IgD-negative memory B cell (primary cell): ENCODE results near the gene VCAN. TPM values are rescaled to one million over a fixed set of nuclear protein-coding genes. Genes with fewer than 3 reads are reported as not detected.

Experiments used
- H3K27ac Mint-ChIP-seq, 3 donors: one replicate each; pipeline ENCODE4 v1.8.0; 2020 to 2022; ENCODE audit warnings: mild to moderate bottlenecking in 3 of 3, mixed read lengths in 3 of 3, moderate library complexity in 1 of 3
- H3K27me3 Mint-ChIP-seq: one replicate; pipeline ENCODE4 v1.8.0; 2021; ENCODE audit warnings: mixed read lengths
- H3K36me3 Mint-ChIP-seq: one replicate; pipeline ENCODE4 v1.8.0; 2020; ENCODE audit warnings: mild to moderate bottlenecking, mixed read lengths
- H3K4me1 Mint-ChIP-seq, 3 donors: one replicate each; pipeline ENCODE4 v1.8.0; 2020 to 2022; ENCODE audit warnings: mixed read lengths in 3 of 3, mild to moderate bottlenecking in 1 of 3
- H3K4me3 Mint-ChIP-seq, 4 donors: one replicate each; pipeline ENCODE4 v1.8.0; 2020 to 2022; ENCODE audit warnings: mild to moderate bottlenecking in 4 of 4, mixed read lengths in 4 of 4, moderate library complexity in 3 of 4
- H3K9me3 Mint-ChIP-seq, 3 donors: one replicate each; pipeline ENCODE4 v1.8.0; 2020 to 2021; ENCODE audit warnings: mixed read lengths in 3 of 3, mild to moderate bottlenecking in 1 of 3
- polyA plus RNA-seq: library from polyadenylated mRNA; unstranded; fragments of 300-500 nt; fragmentation: Illumina TruSeq; gene quantifications from one replicate; pipeline ENCODE4 v1.2.3, GENCODE V29; 2021

VCAN gene
- polyA plus RNA-seq, 1 donor from 2014 or later: 1.6 TPM

DNA sequence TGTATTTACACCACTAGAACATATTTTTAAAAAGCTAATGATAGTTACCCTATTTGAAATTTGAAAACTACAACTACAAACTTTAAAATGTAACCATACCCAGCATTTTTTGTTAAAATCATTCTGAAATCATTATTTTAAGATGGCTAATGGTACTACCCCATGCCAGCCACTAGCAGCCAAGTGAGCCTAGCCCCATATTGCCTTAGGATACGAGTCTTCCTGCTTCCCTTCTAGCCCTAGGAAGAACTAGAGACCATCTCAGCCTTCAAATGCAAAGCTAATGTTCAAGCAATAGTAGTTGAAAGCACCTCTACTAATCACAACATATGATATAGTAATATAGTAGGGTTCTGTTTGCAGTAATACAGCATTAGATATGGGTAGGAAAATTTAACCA, 24.0 kb upstream of the VCAN start:
- Mint-ChIP-seq H3K4me3 (no peak overlapping the region), H3K9me3 (peaks cover 0 to 2% (median 0%) of the 10 kb centered on the region in 3 donors), H3K27me3 (peaks cover 5% of the 10 kb centered on the region), H3K4me1 (no peaks in the 10 kb centered on the region), H3K27ac (no peak overlapping the region), H3K36me3 (no peaks in the 10 kb centered on the region)

DNA sequence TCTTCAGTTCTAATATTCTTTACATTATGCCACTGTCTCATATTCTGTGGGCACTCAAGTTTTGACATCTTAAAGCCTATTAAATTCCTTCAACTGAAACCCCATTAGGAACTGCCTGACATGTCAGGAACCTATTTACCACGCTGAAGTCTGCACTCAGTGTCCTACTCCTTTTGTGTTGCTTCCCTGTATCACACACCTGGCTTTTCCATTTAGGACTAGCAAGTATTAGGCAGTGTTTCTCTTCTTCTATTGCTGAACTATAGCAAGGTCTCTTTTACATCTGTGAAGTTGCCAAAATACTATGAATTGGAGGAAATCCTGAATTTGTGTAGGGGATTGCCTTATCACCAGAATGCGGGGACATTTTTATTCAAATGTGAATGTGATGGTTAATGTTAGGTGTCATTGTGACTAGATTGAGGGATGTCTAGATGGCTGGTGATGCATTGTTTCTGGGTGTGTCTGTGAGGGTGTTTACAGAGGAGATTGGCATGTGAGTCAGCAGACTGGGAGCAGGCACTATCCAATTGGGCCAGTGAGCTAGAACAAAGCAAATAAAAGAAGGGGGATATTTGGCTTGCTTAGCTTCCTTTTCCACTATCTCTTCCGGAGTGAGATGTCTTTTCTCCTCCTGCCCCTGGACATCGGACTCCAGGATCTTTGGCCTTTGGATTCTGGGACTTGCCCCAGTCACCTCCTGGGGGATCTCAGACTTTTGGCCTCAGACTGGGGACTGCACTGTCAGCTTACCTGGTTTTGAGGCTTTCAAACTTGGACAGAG, 21.2 kb upstream of the VCAN start:
- H3K4me1 Mint-ChIP-seq: no peaks in the 10 kb centered on the region

DNA sequence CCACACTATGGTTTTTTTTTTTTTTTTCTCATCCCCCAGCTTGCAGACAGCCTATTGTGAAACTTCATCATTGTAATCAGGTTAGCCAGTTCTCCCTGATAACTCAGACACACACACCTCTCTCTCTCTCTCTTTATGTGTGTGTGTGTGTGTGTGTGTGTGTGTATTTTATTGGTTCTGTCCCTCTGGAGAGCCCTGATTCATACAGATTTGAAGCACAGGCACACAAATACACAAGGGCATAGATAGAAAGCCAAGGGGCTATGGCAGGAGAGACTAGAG, 20.6 kb upstream of the VCAN start:
- Mint-ChIP-seq H3K4me3 (no peak overlapping the region), H3K9me3 (peaks cover 0 to 23% (median 9%) of the 10 kb centered on the region in 3 donors), H3K27ac (no peak overlapping the region), H3K4me1 (no peaks in the 10 kb centered on the region), H3K27me3 (peaks cover 5% of the 10 kb centered on the region), H3K36me3 (no peaks in the 10 kb centered on the region)

More for the DNA sequence above, 21.2 kb upstream of the VCAN start:
- H3K27me3 Mint-ChIP-seq: peaks cover 5% of the 10 kb centered on the region
- H3K9me3 Mint-ChIP-seq: peaks cover 0 to 20% (median 9%) of the 10 kb centered on the region in 3 donors
- H3K27ac Mint-ChIP-seq: peak overlapping the region in 1 of 3 donors; percentile 49
- no peaks in the 10 kb centered on the region for H3K36me3 Mint-ChIP-seq
- no peak overlapping the region for H3K4me3 Mint-ChIP-seq

DNA sequence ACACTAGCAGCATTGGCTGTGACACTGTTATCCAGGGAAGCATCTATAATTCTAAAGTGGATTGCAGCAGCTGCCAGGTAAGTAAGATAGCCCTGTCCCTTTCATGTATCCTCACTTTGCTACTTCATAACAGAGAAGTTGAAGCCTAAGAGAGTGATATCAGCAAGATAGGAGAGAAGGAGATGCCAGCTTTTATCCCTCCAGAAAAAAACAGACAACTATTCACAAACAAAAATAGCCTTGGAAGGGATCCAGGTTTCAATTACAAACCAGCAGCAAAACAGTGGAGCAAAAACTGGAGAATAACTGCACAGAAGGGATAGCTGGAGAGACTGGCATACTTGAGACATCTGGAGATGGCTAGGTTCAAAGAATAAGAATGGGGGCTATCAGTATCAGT, 19.6 kb upstream of the VCAN start:
- Mint-ChIP-seq H3K4me3 (no peak overlapping the region), H3K36me3 (no peaks in the 10 kb centered on the region), H3K27ac (no peak overlapping the region), H3K4me1 (no peaks in the 10 kb centered on the region), H3K27me3 (peaks cover 5% of the 10 kb centered on the region), H3K9me3 (peaks cover 0 to 27% (median 9%) of the 10 kb centered on the region in 3 donors)

DNA sequence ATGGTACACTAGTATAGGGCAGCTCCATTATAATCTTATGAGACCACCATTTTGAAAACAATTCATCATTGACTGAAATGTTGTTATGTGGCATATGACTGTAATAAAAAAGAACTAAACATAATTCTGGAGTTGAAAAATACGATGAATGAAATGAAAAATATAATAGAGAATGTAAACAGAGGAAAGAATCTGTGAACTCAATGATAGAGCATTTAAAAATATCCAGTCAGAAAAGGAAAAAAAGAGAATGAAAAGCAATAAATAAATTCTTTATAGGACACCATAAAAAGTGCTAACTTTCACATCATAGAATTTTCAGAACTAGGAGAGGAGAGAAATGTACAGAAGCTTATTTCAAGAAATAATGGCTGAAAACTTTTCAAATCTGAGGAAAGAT, 17.6 kb upstream of the VCAN start:
- no peak overlapping the region for H3K27ac Mint-ChIP-seq
- H3K4me1 Mint-ChIP-seq: no peaks in the 10 kb centered on the region
- H3K27me3 Mint-ChIP-seq: peaks cover 2% of the 10 kb centered on the region
- H3K4me3 Mint-ChIP-seq: no peak overlapping the region
- peaks cover 0 to 32% (median 9%) of the 10 kb centered on the region in 3 donors for H3K9me3 Mint-ChIP-seq
- H3K36me3 Mint-ChIP-seq: no peaks in the 10 kb centered on the region

DNA sequence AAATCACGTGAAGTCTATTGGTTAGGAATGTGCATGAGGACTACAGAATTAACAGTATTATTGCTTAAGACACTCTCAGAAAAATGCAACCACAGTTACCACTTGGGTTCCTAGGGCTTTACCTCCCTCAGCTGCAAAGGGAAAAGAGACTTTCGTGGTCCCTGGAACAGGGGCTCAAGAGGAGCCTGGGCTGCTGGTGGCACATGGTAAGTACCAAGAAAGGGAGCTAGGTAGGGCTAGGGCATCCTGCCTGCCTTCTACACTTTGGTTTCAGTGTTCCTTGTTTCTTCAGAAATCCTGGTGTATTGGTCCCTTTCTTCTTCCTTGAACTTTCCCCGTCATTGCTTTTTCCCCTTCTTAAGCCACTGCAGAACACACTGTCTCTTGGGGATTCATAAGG, 7.3 kb upstream of the VCAN start:
- Mint-ChIP-seq H3K9me3 (peaks cover 0 to 4% (median 4%) of the 10 kb centered on the region in 3 donors), H3K36me3 (no peaks in the 10 kb centered on the region), H3K4me3 (no peak overlapping the region), H3K4me1 (no peaks in the 10 kb centered on the region), H3K27me3 (peaks cover 10% of the 10 kb centered on the region), H3K27ac (no peak overlapping the region)

DNA sequence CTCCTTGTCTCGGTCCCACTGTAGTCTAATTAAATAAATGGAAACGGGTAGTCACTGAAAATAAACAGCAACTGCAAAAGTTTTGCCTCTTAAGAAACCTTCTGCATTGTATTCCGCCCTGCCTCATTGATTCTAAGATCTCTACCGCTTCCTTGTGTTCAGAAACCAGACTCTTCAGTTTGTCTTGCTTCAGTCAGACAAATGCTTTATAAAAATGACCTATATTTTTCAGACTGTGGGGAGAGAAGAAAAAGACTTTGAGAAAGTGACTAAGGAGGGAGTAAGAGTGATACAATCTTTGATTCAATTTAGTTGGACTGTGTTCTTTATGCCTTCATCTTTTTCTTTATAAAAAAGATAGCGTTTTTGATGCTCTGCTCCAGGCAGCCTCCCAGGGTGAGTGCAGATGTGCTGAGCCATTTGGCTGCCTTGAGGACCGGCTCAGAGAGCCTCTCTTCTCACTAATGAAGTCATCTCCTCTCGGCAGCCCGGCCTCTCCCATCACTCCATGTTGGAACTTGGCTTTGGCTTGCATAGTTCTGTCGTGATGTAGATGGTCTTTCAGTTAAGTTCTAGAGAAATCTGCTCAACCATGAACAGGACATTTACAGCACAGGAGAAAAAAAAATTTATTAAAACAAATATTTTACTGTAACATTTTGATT, 4.0 kb upstream of the VCAN start:
- peaks cover 36% of the 10 kb centered on the region for H3K27me3 Mint-ChIP-seq

DNA sequence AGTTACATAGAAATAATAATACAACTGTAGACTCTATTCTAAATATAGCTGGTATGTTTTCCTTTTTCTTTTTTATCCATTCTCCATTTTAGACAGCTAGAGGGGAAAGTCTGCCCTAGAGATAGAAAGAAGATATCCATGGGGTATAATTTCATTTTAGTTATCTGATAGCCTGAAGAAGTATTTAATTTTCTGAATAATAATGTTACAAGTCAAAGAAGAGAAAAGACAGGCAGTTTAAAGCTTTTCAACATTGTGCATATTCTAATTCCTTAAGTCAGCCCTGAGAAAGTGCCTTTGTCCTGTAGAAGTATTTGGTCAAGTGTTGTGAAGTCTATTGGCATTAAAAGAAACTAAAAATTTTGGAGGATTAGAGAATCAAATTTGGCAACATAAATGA, 2.5 kb upstream of the VCAN start:
- Mint-ChIP-seq H3K4me3 (no peak overlapping the region), H3K9me3 (peaks cover 0 to 1% (median under 1%) of the 10 kb centered on the region in 3 donors), H3K4me1 (peaks cover 12 to 21% (median 20%) of the 10 kb centered on the region in 3 donors), H3K36me3 (no peaks in the 10 kb centered on the region), H3K27ac (no peak overlapping the region), H3K27me3 (peaks cover 51% of the 10 kb centered on the region)

More for the DNA sequence above, 4.0 kb upstream of the VCAN start:
- Mint-ChIP-seq H3K4me1 (peaks cover 5 to 11% (median 8%) of the 10 kb centered on the region in 3 donors), H3K9me3 (peaks cover 0 to 4% (median 4%) of the 10 kb centered on the region in 3 donors), H3K4me3 (no peak overlapping the region), H3K36me3 (no peaks in the 10 kb centered on the region), H3K27ac (no peak overlapping the region)

DNA sequence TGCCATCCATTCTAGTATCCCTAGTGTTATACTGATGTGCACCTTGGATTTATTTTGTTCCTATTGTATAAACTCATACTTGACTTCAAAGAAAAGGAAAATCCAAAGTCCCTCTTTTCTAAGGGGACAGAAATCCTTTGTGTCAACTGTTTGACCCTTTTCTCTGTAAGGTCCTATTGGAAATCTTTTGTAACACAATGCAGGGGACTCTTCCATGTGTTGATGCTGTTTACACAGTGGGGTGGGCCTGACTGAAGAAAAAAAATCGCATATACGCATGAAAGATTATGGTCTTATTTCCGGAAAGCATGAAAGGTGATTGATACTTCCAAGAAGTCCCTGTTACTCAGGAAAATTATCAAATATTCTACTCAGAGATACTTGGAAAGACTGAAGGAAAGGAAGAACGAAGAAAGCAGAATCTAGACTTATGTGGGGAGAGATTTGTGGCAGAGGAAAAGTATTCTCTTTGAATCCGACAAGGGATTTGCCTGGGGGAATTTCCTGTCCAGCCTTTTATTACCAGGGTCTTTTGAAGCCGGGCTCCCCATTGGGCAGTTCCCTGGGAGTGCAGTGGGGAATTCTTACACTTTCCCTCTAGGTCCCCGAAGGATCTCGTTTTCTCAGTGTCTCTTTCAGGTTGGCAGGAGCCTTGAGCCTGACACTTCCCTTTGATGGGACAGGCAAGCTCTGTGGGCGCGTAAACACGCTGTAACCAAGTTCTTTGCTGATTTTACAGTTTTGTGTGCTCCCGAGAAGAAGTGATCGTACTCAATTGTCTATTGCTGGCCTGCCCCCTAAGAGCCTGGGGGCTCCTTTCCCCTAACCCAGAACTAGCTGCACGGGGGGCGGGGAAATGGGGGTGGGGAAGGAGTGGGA, 779 bp upstream of the VCAN start:
- Mint-ChIP-seq H3K27ac (no peak overlapping the region), H3K36me3 (no peaks in the 10 kb centered on the region), H3K9me3 (no peaks in the 10 kb centered on the region), H3K4me3 (no peak overlapping the region), H3K4me1 (peaks cover 14 to 30% (median 27%) of the 10 kb centered on the region in 3 donors), H3K27me3 (peaks cover 61% of the 10 kb centered on the region)

DNA sequence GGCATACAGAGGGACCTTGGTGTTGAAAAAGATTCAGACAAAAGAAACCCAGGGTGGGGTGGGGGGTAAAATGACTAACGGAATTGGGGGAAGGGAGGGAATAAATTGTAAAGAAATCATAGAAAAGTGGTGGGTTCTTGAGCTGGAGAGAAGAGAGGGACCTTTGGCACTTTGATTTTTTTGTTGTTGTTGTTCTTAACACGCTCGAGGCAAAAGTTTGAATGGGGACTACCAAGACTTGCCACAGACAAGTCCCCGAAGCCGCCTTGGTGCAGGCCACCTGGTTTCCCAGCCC, 616 bp downstream of the VCAN start:
- H3K36me3 Mint-ChIP-seq: no peaks in the 10 kb centered on the region
- no peak overlapping the region for H3K27ac Mint-ChIP-seq
- H3K9me3 Mint-ChIP-seq: peaks cover 0 to 4% (median 0%) of the 10 kb centered on the region in 3 donors
- peak overlapping the region in 3 of 4 donors; percentile 14 to 81 (median 72) for H3K4me3 Mint-ChIP-seq
- H3K4me1 Mint-ChIP-seq: peaks cover 14 to 30% (median 27%) of the 10 kb centered on the region in 3 donors
- peaks cover 64% of the 10 kb centered on the region for H3K27me3 Mint-ChIP-seq

DNA sequence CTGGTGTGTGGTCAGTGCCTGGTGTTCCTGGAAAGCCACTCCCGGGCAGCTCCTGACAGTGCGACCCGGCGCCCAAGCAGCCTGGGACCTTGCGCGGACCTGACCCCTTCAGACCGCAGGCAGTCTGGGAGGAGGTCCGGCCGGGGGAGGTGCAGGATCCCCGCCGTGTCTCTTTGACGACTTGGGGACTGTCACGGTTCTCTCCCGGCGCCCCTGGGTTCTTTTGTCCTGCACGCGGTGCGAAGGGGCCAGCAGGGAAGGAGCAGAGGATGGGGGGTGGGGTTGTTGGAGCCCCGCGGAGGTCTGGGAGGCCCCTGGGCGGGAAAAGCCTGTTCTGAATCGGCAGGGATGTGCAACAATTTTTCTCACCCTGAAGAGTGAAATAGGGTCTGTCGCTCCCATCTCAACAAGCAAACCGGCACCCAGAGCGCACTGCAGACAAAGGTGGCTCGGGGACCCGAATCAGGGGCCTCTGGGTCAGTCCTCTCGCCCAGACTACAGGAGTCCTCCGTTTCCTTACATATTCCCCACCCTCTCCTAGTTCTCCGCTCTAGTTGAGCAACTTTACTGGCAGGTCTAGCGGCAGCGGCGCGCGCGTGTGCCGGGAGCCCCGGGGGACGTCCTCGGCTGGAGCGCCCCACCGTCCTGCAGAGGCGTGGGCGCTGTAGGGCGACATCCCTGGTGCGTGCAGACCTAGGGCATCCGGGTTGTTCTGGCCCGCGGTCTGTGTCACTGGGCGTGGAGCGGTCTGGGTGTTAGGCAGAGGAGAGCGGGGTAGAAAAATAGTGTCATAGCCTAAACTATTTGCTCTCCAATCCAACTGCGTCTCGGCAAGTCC, 1.2 kb downstream of the VCAN start:
- Mint-ChIP-seq H3K4me3 (peak overlapping the region; percentile 77 to 92 (median 82)), H3K9me3 (peaks cover 0 to 4% (median 0%) of the 10 kb centered on the region in 3 donors), H3K27me3 (peaks cover 62% of the 10 kb centered on the region), H3K27ac (no peak overlapping the region), H3K36me3 (no peaks in the 10 kb centered on the region), H3K4me1 (peaks cover 14 to 30% (median 27%) of the 10 kb centered on the region in 3 donors)

DNA sequence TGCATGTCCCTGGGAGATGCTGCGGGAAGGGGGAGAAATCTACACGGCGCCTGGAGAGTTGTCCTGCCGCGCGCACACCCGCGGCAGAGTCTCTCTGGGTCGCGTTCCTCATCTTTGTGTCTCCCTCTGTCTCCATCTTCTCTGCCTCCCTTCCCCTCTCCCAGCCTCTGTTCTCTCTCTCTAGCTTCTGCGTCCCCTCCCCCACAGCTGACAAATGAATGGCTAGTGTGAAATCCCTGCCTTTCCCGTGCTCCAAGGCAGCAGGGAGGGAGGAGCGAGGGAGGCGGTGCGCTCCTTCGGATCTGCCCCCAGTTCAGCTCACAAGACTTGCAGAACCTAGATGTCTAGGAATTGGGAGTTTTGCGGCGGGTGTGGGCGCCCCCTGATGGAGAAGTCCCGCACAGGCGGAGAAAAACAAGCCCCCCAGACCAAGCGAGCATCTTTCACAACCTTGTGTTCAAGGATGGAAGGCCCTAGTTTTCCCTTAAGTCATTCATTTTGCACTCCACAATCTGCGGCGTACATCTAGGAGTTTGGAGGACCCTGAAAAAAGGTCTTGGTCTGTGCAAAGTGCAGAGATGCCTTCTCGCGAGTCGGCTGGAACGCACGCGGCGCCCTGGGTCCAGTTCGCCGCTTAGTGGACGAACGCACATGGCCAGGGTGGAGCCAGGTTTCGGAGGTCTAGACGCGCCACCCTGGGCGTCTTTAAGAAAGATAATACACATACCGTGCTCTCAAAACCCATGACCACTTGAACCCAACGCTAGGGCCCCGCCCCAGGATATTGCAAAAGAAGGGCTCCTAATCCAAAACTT, 2.0 kb downstream of the VCAN start:
- Mint-ChIP-seq H3K27me3 (peaks cover 62% of the 10 kb centered on the region), H3K36me3 (no peaks in the 10 kb centered on the region), H3K9me3 (peaks cover 0 to 4% (median 0%) of the 10 kb centered on the region in 3 donors)

DNA sequence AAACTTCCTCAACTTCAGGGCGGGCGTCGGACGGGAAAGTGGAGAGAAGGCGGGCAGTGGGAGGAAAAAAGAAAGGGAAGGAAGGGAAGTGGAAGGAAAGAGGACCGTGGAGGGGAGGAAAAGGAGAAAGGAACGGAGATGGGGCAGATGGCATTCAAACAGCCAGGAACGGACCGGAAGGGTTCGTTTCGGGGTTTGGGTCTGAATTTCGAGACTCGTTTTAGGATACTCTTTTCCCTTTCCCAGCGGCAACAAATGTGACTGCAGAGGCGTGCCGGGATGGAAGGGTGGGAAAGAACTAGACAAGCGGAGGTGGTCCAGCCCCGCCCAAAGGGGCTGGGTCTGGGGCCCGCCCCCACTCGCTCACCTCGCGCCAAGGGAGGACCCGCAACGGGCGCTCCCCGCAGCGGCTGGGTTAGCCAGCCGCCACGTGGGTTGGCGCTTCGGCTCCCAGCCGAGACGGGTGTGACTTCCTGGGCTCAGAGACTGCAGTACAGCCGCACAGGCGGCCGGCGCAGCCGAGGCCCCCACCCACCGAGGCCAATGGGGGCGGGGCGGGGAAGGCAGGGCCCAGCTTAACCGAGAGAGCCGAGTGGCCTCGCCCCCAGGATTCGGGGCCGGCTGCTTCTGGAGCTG, 2.7 kb downstream of the VCAN start:
- Mint-ChIP-seq H3K36me3 (no peaks in the 10 kb centered on the region), H3K27me3 (peaks cover 60% of the 10 kb centered on the region), H3K27ac (peak overlapping the region in 1 of 3 donors; percentile 67), H3K4me1 (peaks cover 14 to 30% (median 27%) of the 10 kb centered on the region in 3 donors), H3K9me3 (peaks cover 0 to 4% (median 1%) of the 10 kb centered on the region in 3 donors), H3K4me3 (peak overlapping the region; percentile 77 to 92 (median 82))

More for the DNA sequence above, 2.0 kb downstream of the VCAN start:
- H3K4me3 Mint-ChIP-seq: peak overlapping the region; percentile 77 to 92 (median 82)
- H3K27ac Mint-ChIP-seq: peak overlapping the region in 1 of 3 donors; percentile 67
- peaks cover 14 to 30% (median 27%) of the 10 kb centered on the region in 3 donors for H3K4me1 Mint-ChIP-seq
